ENCODE results near the gene SHB.

Gene SHB, protein sequence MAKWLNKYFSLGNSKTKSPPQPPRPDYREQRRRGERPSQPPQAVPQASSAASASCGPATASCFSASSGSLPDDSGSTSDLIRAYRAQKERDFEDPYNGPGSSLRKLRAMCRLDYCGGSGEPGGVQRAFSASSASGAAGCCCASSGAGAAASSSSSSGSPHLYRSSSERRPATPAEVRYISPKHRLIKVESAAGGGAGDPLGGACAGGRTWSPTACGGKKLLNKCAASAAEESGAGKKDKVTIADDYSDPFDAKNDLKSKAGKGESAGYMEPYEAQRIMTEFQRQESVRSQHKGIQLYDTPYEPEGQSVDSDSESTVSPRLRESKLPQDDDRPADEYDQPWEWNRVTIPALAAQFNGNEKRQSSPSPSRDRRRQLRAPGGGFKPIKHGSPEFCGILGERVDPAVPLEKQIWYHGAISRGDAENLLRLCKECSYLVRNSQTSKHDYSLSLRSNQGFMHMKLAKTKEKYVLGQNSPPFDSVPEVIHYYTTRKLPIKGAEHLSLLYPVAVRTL

DNA sequence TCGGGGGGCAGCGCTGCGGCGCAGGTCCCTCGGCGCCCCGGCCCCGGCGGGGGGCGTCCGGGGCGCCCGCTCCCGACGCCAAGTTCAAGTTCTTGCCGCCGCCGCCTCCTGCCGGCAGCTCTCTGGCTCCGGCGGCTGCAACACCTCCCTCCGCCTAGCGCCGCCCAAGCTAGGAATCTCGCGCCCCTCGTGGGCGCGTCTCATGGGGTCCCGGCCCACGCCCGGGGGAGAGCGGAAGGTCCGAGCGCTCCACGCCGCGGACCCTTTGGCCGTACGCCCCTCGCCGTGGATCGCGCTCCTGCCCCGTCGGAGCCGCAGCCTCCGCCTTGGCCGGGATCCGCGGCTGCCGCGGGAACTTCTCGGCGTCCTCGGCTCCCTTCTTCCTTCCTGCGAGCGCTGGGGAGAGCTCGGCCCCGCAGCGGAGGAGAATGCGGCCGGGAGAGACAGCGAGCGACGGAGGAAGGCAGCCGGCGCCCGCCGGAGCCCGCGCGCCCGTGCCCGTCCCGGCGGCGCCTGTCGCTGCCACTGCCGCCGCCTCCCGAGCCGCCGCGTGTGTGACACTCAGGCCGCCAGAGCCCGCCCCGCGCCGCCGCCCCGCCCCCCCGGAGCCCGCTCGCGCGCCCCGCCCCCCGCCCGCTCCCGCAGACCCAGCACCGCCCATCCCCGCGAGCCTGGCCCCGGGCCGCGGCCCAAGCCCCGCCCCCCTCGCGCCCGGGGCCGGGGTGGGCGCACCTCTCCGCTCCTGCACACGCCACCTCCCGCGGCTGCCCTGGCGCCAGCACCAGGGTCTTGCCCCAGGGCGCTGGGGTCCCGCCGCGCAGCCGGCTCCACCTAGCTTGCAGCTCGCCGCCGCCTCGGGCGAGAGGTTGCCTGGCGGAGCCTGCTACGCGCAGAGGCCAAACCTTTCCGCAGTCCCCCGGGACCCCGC is at the start of gene SHB:
Gene SHB (minus strand): TSS at position 527 of the 928 bp plus-strand sequence. CDS start 582 bp downstream, outside the sequence.
- peak; percentile 87 for DNase-seq

DNA sequence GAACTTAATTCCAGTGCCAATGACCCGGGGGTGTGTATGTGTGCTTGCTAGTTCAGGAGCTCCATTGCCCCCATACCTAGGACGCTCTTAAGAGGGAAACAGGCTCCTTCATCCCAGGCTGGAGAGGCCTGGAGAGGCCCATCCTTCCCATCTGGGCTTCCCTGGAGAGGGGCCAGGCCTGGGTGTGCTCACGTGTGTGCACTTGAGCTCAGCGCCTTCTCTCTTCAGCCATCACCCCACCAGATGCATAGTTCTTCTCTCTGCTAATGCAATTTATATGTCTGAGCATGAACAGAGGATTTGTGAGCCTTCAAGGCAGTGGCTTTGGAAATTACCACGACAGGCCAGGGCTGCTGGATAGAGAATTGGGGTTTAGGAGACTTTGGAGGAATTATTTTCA is 48.6 kb upstream of the SHB start:
- no peak for DNase-seq

DNA sequence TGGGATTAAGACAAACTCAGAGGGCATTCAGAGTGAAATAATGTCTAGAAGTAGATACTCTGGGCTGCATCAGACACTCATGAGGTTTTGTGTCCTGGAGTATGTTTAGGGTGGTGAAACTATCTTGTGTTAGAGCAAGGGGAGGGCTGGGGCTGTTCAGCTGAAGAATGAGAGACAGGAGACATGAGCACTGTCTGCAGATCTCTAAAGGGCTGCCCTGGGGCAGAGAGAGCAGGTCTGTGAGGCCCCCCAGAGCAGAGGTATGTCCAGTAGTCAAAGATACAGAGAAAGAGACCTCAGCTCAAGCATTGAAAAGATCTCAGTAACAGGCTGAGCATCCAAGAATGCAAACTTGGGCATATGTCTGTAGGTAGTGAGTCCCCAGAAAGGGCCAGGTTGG is 45.9 kb upstream of the SHB start:
- no peak for DNase-seq

DNA sequence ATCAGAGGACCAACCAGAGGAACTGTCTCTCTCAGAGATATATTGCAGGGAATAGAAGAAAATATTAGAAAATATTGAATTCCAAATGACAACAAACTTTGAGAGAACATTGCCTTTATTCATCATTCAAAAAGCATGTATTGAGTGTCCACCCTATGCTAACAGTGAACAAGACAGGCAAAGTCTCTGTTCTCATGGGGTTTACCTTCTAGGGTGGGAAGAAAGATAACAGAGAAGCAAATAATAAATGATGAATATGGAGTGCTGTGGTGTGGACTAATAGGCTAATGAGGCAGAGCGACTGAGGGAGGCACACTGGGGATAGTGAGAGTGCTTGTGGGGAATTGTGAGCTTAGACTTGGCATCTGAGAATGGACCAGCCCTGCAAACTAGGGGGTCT is 43.4 kb upstream of the SHB start:
- no peak for DNase-seq

DNA sequence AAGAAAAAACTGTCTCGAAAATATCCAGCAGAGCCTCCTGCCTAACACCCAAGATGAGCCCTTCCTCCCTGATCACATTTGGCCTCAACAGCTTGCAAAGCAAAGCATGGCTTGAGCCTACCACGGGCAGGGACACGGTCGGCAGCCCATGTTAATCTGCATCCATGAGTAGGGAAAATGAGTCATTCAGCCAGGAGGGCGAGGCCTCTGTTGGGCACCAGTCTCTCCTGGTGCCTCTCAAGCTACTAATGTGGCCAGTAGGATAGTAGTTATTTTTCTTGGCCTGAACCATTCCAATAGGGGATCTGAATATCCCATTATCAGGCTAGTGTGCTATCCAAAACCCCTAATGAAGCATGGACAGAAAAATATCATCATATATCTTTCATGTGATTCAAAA is 43.0 kb upstream of the SHB start:
- no peak for DNase-seq

DNA sequence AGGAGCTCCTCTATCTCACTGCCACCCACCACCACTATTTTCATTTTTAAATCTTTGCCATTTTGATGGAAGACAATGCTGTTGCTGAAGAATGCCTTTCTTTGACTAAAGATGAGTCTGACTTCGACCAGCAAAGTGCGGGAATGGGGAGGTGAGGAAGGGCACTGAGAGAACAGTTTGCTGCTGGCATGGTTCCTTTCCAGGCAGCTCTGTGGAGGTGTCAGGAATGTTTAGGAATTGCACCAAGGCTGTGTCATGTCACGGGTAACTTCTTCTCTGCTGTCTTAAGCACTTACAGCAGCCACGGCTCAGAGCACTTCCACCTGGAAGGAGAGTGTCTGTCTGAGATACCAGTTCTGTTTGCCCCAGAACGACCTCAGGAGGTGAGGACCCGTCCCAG is 41.4 kb upstream of the SHB start:
- no peak for DNase-seq

DNA sequence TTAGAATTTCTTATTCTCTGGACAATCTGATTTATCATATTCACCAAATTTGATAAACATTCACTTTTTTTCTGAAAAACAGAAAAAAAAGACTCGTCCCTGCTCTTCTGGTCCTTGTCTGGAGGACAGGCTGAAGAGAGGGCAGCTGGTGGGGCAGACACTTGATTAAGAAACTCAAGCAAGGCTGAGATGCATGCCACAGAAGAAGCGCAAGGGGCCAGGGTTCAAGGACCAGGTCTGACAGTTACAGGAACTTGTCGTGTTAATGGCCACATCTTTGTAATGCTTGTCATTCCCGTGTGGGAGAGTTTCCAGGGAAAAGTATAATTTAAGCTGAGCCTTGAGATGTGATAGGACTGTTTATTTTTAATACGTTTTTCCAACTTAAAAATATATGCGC is 40.6 kb upstream of the SHB start:
- DNase-seq, result no peak

DNA sequence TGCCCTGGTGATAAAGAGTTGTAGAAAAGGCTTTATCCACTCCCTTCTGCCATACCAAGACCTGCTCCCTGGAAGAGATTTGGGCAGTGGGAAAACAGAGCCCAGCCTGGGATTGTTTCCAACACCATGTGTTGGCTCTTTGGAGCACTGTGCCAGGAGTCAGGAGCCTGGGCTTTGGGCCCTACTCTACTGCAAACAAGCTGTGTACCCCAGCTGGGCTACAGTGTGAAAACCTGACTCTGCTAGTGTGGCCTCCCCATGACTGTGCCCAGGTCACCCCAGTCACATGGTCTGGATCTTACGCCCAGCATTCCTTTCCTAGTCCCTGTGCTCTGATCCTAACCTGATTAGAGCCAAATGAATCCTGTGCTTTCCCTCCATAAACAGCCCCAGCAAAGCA is 39.3 kb upstream of the SHB start:
- DNase-seq, result no peak

DNA sequence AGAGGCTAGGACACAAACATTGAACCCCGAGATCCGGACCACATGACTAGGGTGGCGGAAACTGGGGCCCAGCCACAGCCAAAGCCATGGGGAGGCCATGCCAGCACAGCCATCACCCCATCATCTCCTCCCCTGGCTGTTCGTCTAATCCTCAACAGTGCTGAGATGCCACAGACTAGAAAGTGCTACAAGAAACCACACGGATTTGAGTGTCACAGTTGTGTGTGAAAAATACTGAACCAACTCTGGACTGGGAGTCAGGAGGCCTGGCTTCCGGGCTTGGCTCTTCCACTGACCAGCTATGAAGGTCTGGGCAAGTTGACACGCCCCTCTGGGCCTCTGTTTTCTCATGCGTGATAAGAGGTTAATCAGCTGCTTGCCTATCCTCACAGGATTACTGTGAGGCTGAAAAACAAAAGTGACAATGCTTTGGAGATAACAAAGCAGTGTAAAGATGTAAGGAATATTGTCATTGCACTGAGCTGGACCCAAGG is 38.8 kb upstream of the SHB start:
- DNase-seq, result no peak

DNA sequence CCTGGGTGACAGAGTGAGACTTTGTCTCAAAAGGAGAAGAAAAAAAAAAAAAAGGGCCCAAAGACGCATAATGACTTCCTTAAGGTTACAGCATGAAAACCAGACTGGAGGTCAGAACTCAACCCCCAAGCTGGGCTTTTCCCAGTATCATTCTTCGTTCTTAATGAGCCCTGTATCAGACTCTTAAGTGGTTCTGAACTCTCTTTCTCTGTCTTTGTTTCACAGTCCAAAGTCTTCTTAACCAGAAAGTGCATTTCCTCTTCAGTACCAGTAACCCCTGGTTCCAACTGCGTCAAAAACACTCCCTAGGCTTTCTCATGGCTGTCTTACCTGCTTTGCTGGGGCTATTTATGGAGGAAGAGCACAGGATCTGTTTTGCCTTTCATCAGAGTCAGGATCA is 38.4 kb upstream of the SHB start:
- DNase-seq, result no peak

DNA sequence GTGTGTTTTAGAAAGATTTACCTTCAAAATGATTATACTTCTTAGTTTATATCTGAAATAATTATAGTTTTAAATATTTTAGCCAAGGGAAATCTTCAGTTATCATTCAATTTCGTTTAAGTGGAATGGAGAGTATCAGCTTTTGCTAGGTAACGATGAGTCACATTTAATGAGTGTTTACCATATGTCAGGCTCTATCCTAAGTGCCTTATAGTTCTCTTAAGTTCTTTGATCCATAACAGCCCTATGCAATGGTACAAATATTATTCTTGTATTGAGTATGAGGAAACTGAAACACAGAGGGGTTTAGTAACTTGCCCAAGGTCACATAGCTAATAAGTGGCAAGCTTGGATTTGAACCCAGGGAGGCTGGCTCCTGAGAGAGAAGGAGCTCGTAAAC is 37.5 kb upstream of the SHB start:
- DNase-seq, result no peak

DNA sequence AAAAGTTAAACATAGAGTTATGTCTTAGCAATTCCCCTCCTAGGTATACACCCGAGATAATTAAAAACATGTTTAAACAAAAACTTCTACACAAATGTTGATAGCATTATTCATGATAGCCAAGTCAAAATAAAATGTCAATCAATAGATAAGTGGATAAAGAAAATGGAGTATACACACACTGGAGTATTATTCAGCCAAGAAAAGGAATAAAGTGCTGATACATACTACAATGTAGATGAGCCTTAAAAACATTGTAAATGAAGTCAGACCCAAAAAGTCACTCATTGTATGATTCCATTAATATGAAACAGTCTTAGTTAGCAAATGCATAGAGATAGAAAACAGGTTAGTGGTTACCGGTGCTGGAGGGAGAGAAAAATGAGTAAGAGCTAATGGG is 34.3 kb upstream of the SHB start:
- no peak for DNase-seq

DNA sequence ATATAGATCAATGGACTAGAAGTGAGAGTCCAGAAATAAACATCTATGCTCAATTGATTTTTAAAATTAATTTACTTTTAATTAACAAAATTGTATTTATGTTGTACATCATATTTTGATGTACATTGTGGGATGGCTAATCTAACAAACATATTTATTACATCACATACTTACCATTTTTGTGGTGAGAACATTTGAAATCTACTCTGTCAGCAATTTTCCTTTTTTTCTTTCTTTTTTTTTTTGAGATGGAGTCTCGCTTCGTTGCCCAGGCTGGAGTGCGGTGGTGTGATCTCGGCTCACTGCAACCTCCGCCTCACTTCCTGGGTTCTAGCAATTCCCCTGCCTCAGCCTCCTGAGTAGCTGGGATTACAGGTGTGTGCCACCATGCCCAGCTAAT is 32.4 kb upstream of the SHB start:
- DNase-seq, result no peak

DNA sequence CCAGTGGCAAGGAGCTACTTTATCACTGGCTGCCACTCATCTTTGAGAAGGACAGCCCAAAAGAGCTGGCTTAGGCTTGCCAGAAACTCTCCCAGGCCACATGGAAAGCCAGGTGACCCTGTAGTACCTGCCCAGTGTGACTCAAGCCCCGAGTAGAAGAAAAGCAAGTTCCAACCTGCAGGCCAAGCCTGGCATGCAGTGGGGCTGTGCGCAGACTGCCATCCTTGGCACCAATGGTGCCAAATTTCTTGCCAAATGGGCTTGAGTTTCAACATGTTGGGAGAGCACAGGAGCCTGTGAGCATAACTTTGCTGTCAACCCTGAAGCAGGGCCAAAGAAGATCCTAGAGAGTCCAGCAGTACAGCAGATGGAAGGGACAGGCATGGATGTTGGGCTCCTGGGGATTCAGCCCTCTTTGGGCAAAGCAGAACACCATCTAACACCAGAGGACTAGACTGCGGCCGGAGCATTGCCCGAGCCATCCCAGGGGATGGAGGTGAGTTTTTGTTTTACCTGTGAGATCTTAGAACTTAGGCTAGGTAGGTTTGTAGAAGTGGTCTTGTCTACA is 27.3 kb upstream of the SHB start:
- DNase-seq, result no peak

DNA sequence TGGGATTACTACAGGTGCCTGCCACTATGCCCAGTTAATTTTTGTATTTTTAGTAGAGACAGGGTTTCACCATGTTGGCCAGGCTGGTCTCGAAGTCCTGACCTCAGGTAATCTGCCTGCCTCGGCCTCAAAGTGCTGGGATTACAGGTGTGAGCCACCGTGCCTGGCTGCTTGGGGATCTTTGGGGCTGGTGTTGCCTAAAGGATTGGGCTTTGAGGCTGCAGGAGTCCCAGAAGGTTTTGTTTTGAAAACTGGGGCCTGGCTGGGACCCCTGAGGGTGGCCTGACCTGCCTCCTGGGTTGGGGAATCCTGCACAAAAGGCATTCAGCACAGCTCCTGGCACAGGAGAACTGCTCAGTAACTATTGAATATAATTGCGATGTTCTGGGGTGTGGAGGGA is 25.1 kb upstream of the SHB start:
- no peak for DNase-seq

DNA sequence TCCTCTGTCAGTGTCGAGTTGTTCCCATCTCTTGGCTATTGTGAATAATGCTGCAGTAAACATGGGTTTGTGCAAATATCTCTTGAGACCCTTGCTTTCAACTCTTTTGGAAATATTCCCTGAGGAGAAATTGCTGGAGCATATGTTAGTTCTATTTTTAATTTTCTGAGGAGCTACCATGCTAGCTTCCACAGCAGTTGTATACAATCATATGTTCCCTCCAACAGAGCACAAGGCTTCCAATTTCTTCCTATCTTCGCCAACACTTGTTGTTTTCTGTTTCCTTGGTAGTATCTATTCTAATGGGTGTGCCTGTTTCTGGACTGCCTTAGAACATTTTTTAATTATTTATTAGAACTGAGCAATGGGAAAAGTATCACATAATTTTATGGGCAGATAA is 23.6 kb upstream of the SHB start:
- no peak for DNase-seq

DNA sequence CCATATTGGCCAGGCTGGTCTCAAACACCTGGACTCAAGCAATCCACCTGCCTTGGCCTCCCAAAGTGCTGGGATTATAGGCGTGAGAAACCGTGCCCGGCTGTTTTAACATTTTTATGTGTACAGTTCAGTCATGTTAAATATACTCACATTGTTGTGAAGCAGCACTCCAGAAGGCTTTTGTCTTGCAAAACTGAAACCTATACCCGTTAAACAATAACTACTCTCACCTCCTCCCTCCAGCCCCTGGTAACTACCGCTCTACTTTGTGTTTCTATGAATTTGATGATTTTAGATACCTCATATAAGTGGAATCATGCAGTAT is 23.1 kb upstream of the SHB start:
- no peak for DNase-seq

DNA sequence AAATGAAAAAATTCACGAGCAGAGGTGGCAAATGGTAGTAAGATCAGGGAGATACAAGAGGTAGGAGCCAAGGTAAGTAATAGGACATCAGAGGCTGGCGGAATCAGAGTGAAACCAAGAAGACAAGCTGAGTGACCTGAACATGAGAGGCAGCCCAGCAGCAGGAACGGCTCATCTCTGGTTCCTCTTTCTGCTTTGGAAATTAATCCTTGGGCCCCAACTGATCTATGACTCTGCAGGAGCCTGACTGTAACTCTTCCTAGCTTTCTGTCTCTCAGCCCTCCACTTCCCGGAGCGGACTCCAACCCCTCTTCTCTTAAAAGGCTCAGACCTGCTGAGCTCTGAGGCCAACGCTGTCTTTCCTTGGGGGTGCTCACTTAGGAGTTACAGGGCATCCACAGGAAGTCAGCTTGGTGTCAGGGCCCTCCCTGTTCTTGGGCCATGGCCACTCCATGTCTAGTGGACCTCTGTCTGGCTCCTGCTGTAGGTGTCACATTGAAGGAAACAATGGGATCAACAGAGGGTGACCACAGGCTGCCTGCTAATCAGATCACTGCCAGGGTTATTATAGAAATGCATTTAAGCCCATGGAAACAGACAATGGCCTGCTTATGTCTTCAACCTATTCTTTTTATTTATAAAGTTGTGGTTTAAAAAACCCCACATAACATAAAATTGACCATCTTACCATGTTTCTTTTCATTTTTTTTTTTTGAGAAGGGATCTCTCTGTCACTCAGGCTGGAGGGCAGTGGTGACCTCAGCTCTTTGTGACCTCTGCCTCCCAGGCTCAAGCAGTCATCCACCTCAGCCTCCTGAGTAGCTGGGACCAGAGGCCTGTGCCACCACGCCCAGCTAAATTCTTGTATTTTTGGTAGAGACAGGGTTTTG is 22.5 kb upstream of the SHB start:
- DNase-seq, result no peak

DNA sequence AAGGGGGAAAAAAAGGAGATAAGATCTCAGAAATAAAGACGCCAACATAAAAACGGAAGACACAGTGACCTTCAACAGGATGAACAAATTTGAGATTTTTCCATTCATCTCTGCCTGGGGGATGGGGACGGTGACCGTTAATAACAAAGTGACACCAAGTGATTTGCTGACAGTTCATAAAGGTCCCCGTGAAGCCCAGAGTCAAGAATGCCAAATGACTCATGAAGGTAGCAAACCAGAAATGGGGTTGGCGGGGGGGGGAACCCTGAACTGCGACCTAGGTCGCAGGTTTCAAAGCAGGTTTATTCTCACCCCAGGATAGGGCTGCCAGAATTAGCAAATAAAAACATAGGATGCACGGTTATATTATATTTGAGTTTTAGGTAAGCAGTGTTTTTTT is 21.1 kb upstream of the SHB start:
- DNase-seq, result no peak

DNA sequence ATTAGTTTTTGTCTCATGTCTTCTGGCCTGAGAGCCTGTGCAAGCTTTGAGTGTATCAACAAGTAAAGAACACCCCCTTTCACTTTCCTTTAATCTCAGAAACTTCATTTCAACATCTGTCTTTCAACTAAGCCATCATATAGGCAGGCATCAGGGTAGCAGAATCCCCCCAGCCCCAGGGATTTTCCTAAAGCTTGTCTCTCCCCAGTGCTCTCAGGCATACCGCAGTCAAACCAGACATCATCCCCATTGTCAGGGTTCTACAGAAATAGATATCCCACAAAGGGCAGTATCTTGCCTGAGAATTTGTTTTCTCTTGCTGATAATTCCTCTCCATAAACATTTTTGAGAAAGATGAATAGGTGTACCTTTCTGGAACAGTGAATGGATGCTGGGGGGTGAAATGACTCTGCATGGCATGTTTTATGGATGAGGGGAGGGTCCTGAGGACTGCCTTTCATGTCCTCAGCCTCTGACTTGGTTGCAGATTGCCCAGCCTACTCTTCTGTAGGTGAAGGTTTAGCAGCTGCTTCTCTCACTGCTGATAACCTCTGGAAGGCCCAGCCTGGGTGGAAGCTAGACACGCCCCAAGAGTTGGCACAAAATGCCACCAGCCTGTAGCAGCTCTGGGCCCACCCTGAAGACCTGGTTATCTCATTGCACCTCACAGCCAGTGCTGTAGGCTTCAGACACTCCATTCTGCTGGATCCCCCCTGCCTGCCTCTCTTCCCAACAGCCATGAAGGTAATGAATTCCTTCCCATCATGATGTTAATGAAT is 20.5 kb upstream of the SHB start:
- no peak for DNase-seq

DNA sequence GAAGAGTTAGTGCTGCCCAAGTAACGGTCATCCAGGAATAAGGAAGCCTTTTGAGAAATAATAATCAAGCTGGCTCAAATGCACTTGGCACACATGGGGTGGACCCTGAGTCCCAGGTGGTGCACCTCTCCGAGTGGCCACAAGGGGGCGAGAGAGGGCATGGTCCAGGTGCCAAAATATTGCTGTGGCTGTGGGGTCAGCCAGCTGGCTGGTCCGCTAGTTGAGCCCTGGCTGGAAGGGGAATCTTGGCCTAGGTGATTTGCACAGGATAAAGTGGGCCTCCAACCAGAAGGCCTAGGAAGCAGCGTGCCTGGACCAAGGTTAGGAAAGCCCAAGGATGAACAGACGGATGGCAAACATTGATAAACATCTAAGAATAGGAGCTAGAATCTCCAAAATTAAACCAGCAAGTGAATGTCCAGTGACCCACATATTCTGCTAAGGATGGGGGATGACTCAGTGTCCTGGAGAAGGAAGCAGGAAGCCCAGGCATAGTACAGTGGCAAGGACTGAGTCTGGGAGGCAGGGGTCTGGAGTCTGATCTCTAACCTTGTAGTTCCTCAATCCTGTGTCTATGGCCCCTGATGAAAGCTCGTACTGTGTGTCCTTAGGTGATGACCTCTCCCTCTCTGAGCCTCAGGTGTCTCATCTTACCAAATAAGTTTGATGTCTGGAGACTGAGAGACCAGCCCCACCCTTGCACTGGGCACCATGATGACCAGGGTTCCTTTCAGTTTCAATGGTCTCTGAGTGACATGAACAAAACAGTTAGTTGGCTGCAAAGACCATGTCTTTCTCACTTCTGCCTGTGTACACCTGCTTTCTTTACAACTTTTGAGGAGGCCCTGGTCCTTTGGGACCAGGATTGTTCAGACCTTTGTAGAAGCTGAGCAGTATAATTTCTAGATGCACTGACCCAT is 19.2 kb upstream of the SHB start:
- DNase-seq, result peak; percentile 65
